ENCODE data around the gene ITPK1. TPM values are rescaled to one million over a fixed set of nuclear protein-coding genes. Genes with fewer than 3 reads are reported as not detected.

Gene ITPK1
- polyA plus RNA-seq, 1 of the 3 experiments (the other 2 are of a cell fraction), result 23.2 TPM

GRCh38 chr14:93105362-93105761 lies 10.4 kb downstream of the ITPK1 start (continued):
- TF ChIP-seq CTCF (IDR thresholded peaks at IDR 0.05), result no peak
- no peak for TF ChIP-seq POLR2AphosphoS5 (IDR thresholded peaks at IDR 0.05; ENCODE audit: low read depth, low read length)
- no peak for TF ChIP-seq EP300 (IDR thresholded peaks at IDR 0.05; ENCODE audit: borderline replicate concordance in 1 of 2, low read depth in 1 of 2, low read length in 1 of 2)
- TF ChIP-seq, protein P1, sequence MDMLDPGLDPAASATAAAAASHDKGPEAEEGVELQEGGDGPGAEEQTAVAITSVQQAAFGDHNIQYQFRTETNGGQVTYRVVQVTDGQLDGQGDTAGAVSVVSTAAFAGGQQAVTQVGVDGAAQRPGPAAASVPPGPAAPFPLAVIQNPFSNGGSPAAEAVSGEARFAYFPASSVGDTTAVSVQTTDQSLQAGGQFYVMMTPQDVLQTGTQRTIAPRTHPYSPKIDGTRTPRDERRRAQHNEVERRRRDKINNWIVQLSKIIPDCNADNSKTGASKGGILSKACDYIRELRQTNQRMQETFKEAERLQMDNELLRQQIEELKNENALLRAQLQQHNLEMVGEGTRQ (IDR thresholded peaks at IDR 0.05; ENCODE audit: borderline replicate concordance, low read depth, low read length), result no peak
- TF ChIP-seq REST (IDR thresholded peaks at IDR 0.05; ENCODE audit: low read depth, low read length), result no peak

- Histone ChIP-seq H3K9me3 (no peaks in the 10 kb centered on the region), H3K9me2 (no peaks in the 10 kb centered on the region), H3K27me3 (ENCODE audit: insufficient read depth) (no peaks in the 10 kb centered on the region), H4K20me1 (ENCODE audit: insufficient read depth) (0 out of 2 replicates have a peak, but pooled peaks cover 15% of the 10 kb centered on the region), H3K4me1 (ENCODE audit: control insufficient read depth in 1 of 2, insufficient read depth in 2 of 2, low read depth in 1 of 2, low read length in 1 of 2) (peaks cover 0 to 26% of the 10 kb centered on the region in 2 experiments; a peak in 1 of 4 replicates), H2AFZ (ENCODE audit: low read depth) (no peak overlapping the region), H3K27ac (ENCODE audit: low read depth in 2 of 2, low read length in 1 of 2) (no peak overlapping the region), H3K79me2 (ENCODE audit: insufficient read depth) (peaks cover 8% of the 10 kb centered on the region; the same call in 1 of the 2 replicates), H3K4me2 (no peak overlapping the region), H3F3A (replicated peaks; ENCODE audit: insufficient read depth) (no peaks in the 10 kb centered on the region), H3K4me3 (ENCODE audit: low read depth in 2 of 2, low read length in 1 of 2) (no peak overlapping the region), H3K9ac (no peak overlapping the region), H3K36me3 (replicated peaks in 1 of 2; ENCODE audit: control insufficient read depth in 1 of 2, insufficient read depth in 2 of 2, low read length in 1 of 2) (peaks cover 0 to 2% of the 10 kb centered on the region in 2 experiments)
- DNase-seq, result no peak
- CTCF ChIA-PET, result interaction anchor here (0.9 to 13.1 kb wide), 7 partner anchors 7 to 153 kb away, joined by 3 to 135 read pairs (median 4); no protein-coding TSS in a partner anchor
- no peak for TF ChIP-seq JUND (IDR thresholded peaks at IDR 0.05)
- TF ChIP-seq RXRA (IDR thresholded peaks at IDR 0.05; ENCODE audit: borderline replicate concordance, low read depth), result no peak
- no peak for TF ChIP-seq ELF1 (IDR thresholded peaks at IDR 0.05)
- no peak for TF ChIP-seq CHD2 (IDR thresholded peaks at IDR 0.05; ENCODE audit: low read length, partially characterized antibody)
- no peak for TF ChIP-seq TCF12 (IDR thresholded peaks at IDR 0.05)
- TF ChIP-seq SMC3 (IDR thresholded peaks at IDR 0.05; ENCODE audit: low read depth, low read length), result no peak
- TF ChIP-seq RFX5 (IDR thresholded peaks at IDR 0.05; ENCODE audit: low read length), result no peak
- no peak for TF ChIP-seq MEF2A (IDR thresholded peaks at IDR 0.05; ENCODE audit: borderline replicate concordance, low read depth)
- TF ChIP-seq, protein P2, sequence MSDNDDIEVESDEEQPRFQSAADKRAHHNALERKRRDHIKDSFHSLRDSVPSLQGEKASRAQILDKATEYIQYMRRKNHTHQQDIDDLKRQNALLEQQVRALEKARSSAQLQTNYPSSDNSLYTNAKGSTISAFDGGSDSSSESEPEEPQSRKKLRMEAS (IDR thresholded peaks at IDR 0.05; ENCODE audit: low read depth), result no peak
- no peak for TF ChIP-seq YY1 (IDR thresholded peaks at IDR 0.05; ENCODE audit: low read depth)
- no peak for TF ChIP-seq RCOR1 (IDR thresholded peaks at IDR 0.05; ENCODE audit: low read length)
- TF ChIP-seq SIN3A (IDR thresholded peaks at IDR 0.05; ENCODE audit: borderline replicate concordance, low read depth, low read length), result no peak
- TF ChIP-seq FOXM1 (IDR thresholded peaks at IDR 0.05; ENCODE audit: low read depth), result no peak
- no peak for TF ChIP-seq NFIC (IDR thresholded peaks at IDR 0.05; ENCODE audit: borderline replicate concordance)
- no peak for TF ChIP-seq EP300 (IDR thresholded peaks at IDR 0.05; ENCODE audit: borderline replicate concordance in 1 of 2, low read depth in 1 of 2, low read length in 1 of 2)
- TF ChIP-seq FOSL2 (IDR thresholded peaks at IDR 0.05; ENCODE audit: borderline replicate concordance, low read depth), result no peak
- WGBS (ENCODE audit: low lambda C conversion rate), result 97% methylated on average over 4 of the region's 6 CpGs
- POLR2A ChIA-PET, result interaction anchor here (1.1 kb wide), 1 partner anchor 10 kb away, joined by 3 read pairs; the partner anchor contains the start of gene ITPK1
Observed at GRCh38 chr14:93104961-93105360, 10.8 kb downstream of the ITPK1 start.

Data from SK-N-SH (cell line).